IPS-18a (cell line): ENCODE results near the gene GET4.
"Not testable (repeated sequence)": the region's sequence is repeated elsewhere in the genome, so short reads cannot be mapped to it uniquely, and the experiment has no call there.

Source experiments
- H3K27ac ChIP-seq: one replicate; pipeline ENCODE4 v1.5.1; 2013; ENCODE audit warnings: low read length
- H3K27me3 ChIP-seq: one replicate; pipeline ENCODE4 v1.6.1; 2013; ENCODE audit warnings: mild to moderate bottlenecking, low read length; ENCODE audit not compliant: control insufficient read depth, insufficient read depth
- H3K36me3 ChIP-seq: one replicate; pipeline ENCODE4 v1.6.1; 2013; ENCODE audit warnings: low read depth, low read length; ENCODE audit not compliant: control insufficient read depth
- H3K4me1 ChIP-seq: one replicate; pipeline ENCODE4 v1.6.1; 2013; ENCODE audit warnings: low read depth, low read length; ENCODE audit not compliant: control insufficient read depth
- H3K4me3 ChIP-seq: one replicate; pipeline ENCODE4 v1.5.1; 2013; ENCODE audit warnings: low read length
- H3K9ac ChIP-seq: one replicate; pipeline ENCODE4 v1.6.1; 2013; ENCODE audit warnings: mild to moderate bottlenecking, low read length, moderate library complexity
- H3K9me3 ChIP-seq: one replicate; pipeline ENCODE4 v1.6.1; 2013; ENCODE audit warnings: low read depth, low read length; ENCODE audit not compliant: control insufficient read depth

GET4 gene

GRCh38 chr7:923108-924041 is 47.0 kb downstream of the GET4 start:
- no peak overlapping the region for H3K9ac ChIP-seq
- no peaks in the 10 kb centered on the region for H3K36me3 ChIP-seq
- H3K9me3 ChIP-seq = no peaks in the 10 kb centered on the region
- H3K27ac ChIP-seq = no peak overlapping the region
- no peaks in the 10 kb centered on the region for H3K27me3 ChIP-seq
- H3K4me3 ChIP-seq = no peak overlapping the region
- no peaks in the 10 kb centered on the region for H3K4me1 ChIP-seq

DNA sequence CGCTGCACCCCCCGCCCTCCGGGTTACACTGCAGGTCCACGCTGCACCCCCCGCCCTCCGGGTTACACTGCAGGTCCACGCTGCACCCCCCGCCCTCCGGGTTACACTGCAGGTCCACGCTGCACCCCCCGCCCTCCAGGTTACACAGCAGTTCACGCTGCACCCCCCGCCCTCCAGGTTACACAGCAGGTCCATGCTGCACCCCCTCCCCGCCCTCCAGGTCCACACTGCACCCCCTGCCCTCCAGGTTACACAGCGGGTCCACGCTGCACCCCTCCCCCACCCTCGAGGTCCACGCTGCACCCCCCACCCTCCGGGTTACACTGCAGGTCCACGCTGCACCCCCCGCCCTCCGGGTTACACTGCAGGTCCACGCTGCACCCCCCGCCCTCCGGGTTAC is 47.7 kb downstream of the GET4 start:
- not testable (repeated sequence) for H3K4me1 ChIP-seq, H3K9me3 ChIP-seq, H3K27ac ChIP-seq, H3K9ac ChIP-seq, H3K4me3 ChIP-seq, H3K27me3 ChIP-seq, H3K36me3 ChIP-seq

- Histone ChIP-seq H3K9me3 (no peaks in the 10 kb centered on the region), H3K4me3 (no peak overlapping the region), H3K36me3 (no peaks in the 10 kb centered on the region), H3K4me1 (no peaks in the 10 kb centered on the region), H3K9ac (no peak overlapping the region), H3K27ac (no peak overlapping the region), H3K27me3 (no peaks in the 10 kb centered on the region)
Measured at GRCh38 chr7:924541-925231, 48.3 kb downstream of the GET4 start.

- no peaks in the 10 kb centered on the region for H3K9me3 ChIP-seq
- no peaks in the 10 kb centered on the region for H3K27me3 ChIP-seq
- no peak overlapping the region for H3K27ac ChIP-seq
- no peaks in the 10 kb centered on the region for H3K4me1 ChIP-seq
- no peaks in the 10 kb centered on the region for H3K36me3 ChIP-seq
- no peak overlapping the region for H3K4me3 ChIP-seq
- H3K9ac ChIP-seq = no peak overlapping the region
Measured at GRCh38 chr7:925601-926000, 49.2 kb downstream of the GET4 start.

GRCh38 chr7:926061-927030 is 50.0 kb downstream of the GET4 start:
- Histone ChIP-seq H3K4me3 (no peak overlapping the region), H3K27ac (no peak overlapping the region), H3K27me3 (no peaks in the 10 kb centered on the region), H3K9ac (no peak overlapping the region), H3K36me3 (no peaks in the 10 kb centered on the region), H3K4me1 (no peaks in the 10 kb centered on the region), H3K9me3 (no peaks in the 10 kb centered on the region)

DNA sequence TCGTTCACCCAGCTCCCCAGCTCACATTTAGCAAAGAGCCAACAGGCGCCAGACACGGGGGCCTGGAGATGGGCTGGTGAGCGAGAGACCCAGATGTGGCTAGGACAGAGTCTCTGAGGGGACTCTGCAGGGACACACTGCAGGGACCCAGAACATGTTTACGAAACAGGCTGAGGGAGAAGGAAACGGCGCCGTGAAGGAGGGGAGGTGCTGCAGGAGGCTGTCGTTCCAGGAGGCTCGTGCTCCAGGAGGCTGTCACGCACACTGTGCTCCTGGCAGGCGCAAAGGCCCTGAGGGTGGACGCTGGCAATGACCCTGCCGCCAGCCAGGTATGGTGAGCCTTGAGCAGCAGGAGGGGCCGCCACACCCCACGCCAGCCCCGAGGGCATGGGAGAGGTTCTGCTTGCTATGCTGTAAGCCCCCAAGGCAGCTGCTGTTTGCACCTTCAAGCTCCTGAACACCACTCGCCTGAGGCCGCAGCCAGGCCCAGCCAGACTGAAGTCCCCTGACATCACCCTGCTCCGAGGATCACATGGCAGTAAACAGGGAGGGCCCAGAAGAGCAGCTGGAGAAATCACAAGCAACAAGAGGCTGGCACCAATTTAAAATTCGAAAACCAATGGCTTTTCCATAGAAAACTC is 50.8 kb downstream of the GET4 start:
- H3K27me3 ChIP-seq = no peaks in the 10 kb centered on the region
- H3K9me3 ChIP-seq = no peaks in the 10 kb centered on the region
- H3K9ac ChIP-seq = no peak overlapping the region
- no peak overlapping the region for H3K4me3 ChIP-seq
- no peaks in the 10 kb centered on the region for H3K36me3 ChIP-seq
- no peak overlapping the region for H3K27ac ChIP-seq
- H3K4me1 ChIP-seq = no peaks in the 10 kb centered on the region

DNA sequence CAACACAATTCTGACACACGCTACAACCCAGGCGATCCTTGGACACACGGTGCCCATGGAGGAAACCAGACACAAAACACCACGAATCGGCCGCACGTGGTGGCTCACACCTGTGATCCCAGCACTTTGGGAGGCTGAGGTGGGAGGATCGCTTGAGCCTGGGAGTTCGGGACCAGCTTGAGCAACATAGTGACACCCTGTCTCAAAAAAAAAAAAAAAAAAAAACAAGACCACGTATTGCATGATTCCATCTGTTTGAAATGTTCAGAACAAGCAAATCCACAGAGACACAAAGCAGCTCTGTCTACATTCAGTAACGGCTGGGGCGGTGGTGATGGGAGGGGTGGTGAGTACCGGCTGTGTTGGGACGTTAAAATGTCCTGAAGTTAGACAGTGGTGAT is 53.0 kb downstream of the GET4 start:
- Histone ChIP-seq H3K9ac (no peak overlapping the region), H3K36me3 (no peaks in the 10 kb centered on the region), H3K4me3 (no peak overlapping the region), H3K27ac (no peak overlapping the region), H3K4me1 (no peaks in the 10 kb centered on the region), H3K27me3 (no peaks in the 10 kb centered on the region), H3K9me3 (no peaks in the 10 kb centered on the region)

GRCh38 chr7:930975-931758 is 54.8 kb downstream of the GET4 start:
- no peak overlapping the region for H3K9ac ChIP-seq
- no peak overlapping the region for H3K27ac ChIP-seq
- no peak overlapping the region for H3K4me3 ChIP-seq
- no peaks in the 10 kb centered on the region for H3K9me3 ChIP-seq
- no peaks in the 10 kb centered on the region for H3K27me3 ChIP-seq
- H3K36me3 ChIP-seq = no peaks in the 10 kb centered on the region
- no peaks in the 10 kb centered on the region for H3K4me1 ChIP-seq

- Histone ChIP-seq H3K9ac (no peak overlapping the region), H3K4me1 (no peaks in the 10 kb centered on the region), H3K36me3 (no peaks in the 10 kb centered on the region), H3K4me3 (no peak overlapping the region), H3K9me3 (no peaks in the 10 kb centered on the region), H3K27me3 (no peaks in the 10 kb centered on the region), H3K27ac (no peak overlapping the region)
Measured at GRCh38 chr7:931871-932650, 55.7 kb downstream of the GET4 start.

- Histone ChIP-seq H3K27me3 (no peaks in the 10 kb centered on the region), H3K4me1 (no peaks in the 10 kb centered on the region), H3K4me3 (no peak overlapping the region), H3K36me3 (no peaks in the 10 kb centered on the region), H3K9ac (no peak overlapping the region), H3K27ac (no peak overlapping the region), H3K9me3 (no peaks in the 10 kb centered on the region)
Measured at GRCh38 chr7:932651-932975, 56.3 kb downstream of the GET4 start.
